Adrenal gland (tissue), 5 donors: ENCODE data around the gene CAMSAP1.

ENCODE experiments used
- POLR2A ChIP-seq, 2 donors: fragments of 450-650 bp; IDR thresholded peaks; one replicate each; pipeline ENCODE4 v1.6.1; 2017; ENCODE audit warnings: antibody characterized with exemption in 2 of 2, mild to moderate bottlenecking in 2 of 2, moderate library complexity in 1 of 2
- TF ChIP-seq, protein P1 (sequence below), 6 experiments: fragments of 450-650 bp in 4 of 6; fragments of 200-600 bp in 2 of 6; sonication (generic) in 1 of 6; IDR thresholded peaks; 1 replicate in 5 of 6; 2 replicates in 1 of 6; pipeline versions ENCODE4 v1.5.1 to v1.8.0; 2016 to 2021; ENCODE audit warnings: antibody characterized with exemption in 6 of 6, mild to moderate bottlenecking in 2 of 6, moderate library complexity in 1 of 6
- donor health status: DM: no; HTN: no; CAD: no.

DNA sequence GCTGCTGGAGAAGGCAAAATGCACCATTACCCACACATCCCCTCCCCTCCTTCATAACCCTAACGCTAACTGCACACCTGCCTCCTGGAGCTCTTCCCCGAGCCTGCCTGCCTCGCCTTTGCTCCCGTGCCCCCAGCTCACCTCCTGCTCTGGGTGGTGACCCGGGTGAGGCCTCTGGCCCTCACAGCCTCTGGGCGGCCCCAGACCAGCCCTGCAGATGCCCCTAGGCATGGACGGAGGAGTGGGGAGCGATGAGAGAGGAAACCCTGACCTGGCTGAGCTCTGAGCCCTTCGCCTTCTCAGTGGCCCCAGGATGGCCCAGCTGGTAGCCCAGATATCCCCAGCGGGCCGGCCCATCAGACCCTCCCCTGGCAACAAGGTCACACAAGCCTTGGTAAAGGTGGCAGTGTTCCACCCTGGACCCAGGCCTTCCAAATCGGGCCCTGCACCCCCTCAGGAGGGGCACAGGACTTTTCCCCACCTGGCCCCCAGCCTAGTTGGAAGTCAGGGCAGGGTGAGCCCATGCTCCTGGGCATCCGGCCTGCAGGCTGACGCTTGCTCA, 14.5 kb upstream of the CAMSAP1 start:
- TF ChIP-seq, protein P1, sequence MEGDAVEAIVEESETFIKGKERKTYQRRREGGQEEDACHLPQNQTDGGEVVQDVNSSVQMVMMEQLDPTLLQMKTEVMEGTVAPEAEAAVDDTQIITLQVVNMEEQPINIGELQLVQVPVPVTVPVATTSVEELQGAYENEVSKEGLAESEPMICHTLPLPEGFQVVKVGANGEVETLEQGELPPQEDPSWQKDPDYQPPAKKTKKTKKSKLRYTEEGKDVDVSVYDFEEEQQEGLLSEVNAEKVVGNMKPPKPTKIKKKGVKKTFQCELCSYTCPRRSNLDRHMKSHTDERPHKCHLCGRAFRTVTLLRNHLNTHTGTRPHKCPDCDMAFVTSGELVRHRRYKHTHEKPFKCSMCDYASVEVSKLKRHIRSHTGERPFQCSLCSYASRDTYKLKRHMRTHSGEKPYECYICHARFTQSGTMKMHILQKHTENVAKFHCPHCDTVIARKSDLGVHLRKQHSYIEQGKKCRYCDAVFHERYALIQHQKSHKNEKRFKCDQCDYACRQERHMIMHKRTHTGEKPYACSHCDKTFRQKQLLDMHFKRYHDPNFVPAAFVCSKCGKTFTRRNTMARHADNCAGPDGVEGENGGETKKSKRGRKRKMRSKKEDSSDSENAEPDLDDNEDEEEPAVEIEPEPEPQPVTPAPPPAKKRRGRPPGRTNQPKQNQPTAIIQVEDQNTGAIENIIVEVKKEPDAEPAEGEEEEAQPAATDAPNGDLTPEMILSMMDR (IDR thresholded peaks at IDR 0.05), result no peak
- TF ChIP-seq POLR2A (IDR thresholded peaks at IDR 0.05), result no peak
